Stimulated activated CD4-positive, alpha-beta T cell treated with anti-CD3 and anti-CD28 coated beads, Interleukin-2, amount 100 ng/mL, for 4 hours (primary cell): ENCODE data around the gene NPIPA3.
"Not testable (repeated sequence)": the region's sequence is repeated elsewhere in the genome, so short reads cannot be mapped to it uniquely, and the experiment has no call there.

Experiments used
- DNase-seq: peaks from one replicate; pipeline ENCODE4 v3.0.0-alpha.2; 2020; ENCODE audit warnings: low read depth

NPIPA3 gene

DNA sequence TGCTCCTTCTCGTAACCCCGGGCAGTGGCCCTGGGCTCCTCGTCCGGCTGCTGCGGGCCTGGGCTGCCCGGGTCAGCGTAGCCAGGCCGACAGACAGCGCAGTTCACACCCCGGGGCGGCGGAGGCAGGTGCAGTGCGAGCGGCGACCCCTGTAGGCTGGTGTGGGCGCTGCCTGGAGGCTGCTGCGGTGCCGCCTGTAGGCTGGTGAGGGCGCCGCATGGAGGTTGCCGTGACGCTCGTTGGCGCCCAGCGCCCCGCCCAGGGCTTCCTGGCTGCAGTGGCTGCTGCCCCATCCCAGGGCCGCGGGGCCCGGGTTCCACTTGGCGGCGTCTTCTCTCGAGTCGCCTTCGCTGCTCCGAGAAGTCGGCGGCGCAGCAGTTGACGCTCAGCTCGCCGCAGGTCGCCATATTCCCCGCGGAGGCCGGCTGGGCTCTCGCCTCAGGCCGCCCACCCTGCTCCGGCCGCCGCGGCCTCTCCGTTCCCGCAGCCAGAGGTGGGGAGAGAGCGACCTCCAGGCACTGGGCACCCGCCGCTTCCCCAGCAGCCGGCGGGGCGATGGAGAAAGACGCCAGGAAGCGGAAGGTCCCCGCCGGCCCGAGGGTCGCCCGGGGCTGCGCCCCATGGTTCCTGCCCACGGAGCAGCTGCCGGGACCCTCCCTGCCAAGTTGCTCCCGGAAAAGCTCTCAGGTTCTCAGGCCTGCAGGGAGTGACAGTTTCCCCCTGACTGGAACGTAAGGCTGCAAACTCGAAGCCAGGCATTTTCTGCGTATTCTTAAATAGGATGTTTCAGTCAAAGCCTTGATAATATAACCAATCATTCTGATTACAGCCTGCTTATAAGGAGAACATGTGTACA is 39.3 kb downstream of the NPIPA3 start, which contains the start of gene NPIPA2:
NPIPA2 (plus strand) TSS at position 261 of the 856 bp plus-strand sequence. CDS start 5,533 bp downstream, outside the sequence.
- not testable (repeated sequence) for DNase-seq

DNA sequence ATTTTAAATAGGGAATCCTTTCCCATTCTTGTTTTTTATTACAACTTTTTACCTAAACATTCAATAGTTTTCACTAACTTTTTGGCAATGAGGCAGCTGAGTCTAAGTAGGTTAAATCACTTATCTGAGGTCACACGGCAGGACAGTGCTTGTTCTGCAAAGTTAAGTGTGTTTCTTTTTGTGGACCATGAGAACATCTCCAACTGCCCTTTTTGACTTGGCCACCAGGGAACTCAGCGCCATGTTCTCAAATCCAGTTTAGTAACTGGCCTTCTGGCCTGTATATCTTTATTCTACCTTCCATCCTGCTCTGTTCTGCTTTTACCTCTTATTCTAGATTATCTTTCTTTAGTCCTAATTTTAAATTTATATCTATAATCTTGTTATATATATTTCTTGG is 70.4 kb downstream of the NPIPA3 start:
- not testable (repeated sequence) for DNase-seq

DNA sequence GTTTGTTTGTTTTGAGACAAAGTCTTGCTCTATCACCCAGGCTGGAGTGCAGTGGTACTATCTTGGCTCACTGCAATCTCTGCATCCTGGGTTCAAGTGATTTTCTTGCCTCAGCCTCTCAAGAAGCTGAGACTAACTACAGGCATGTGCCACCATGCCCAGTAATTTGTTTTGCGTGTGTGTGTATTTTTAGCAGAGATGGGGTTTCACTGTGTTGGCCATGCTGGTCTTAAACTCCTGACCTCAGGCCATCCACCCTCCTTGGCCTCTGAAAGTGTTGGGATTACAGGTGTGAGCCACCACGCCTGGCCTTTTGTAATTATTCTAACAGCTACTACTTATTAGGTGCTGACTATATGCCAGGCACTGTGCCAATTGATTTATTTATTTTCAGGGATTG is 72.4 kb downstream of the NPIPA3 start:
- not testable (repeated sequence) for DNase-seq
